CD14-positive monocyte (primary cell): Measurements from ENCODE around the gene POMT2. TPM values are rescaled to one million over a fixed set of nuclear protein-coding genes. Genes with fewer than 3 reads are reported as not detected.

Experiments
- DNase-seq, 3 donors: peaks; one replicate each; pipeline ENCODE4 v3.0.0-alpha.2; 2011 to 2022
- H2AFZ ChIP-seq: 2 replicates; pipeline ENCODE4 v1.6.0; 2012; ENCODE audit warnings: mild to moderate bottlenecking, low read depth, low read length, inconsistent platforms; ENCODE audit not compliant: insufficient read depth, poor library complexity, severe bottlenecking
- H3K27ac ChIP-seq, 2 donors: 1 replicate in 1 of 2; 2 replicates in 1 of 2; pipeline ENCODE4 v1.5.1; 2012 to 2013; ENCODE audit warnings: low read length in 2 of 2, control low read depth in 1 of 2, inconsistent platforms in 1 of 2, low read depth in 1 of 2, mild to moderate bottlenecking in 1 of 2
- H3K27me3 ChIP-seq, 2 donors: one replicate each; pipeline versions ENCODE4 v1.6.0 to v1.6.1; 2011 to 2013; ENCODE audit warnings: low read length in 2 of 2; ENCODE audit not compliant: control insufficient read depth in 2 of 2, insufficient read depth in 2 of 2
- H3K36me3 ChIP-seq, 2 donors: replicated peaks in 1 of 2; 1 replicate in 1 of 2; 2 replicates in 1 of 2; pipeline versions ENCODE4 v1.5.1 to v1.6.1; 2012 to 2013; ENCODE audit warnings: low read length in 2 of 2, control low read depth in 1 of 2, inconsistent platforms in 1 of 2, mild to moderate bottlenecking in 1 of 2; ENCODE audit not compliant: insufficient read depth in 2 of 2, control insufficient read depth in 1 of 2
- H3K4me1 ChIP-seq, 2 donors: 1 replicate in 1 of 2; 2 replicates in 1 of 2; pipeline versions ENCODE4 v1.5.1 to v1.6.1; 2012 to 2013; ENCODE audit warnings: low read length in 2 of 2, control low read depth in 1 of 2, inconsistent platforms in 1 of 2, mild to moderate bottlenecking in 1 of 2, moderate library complexity in 1 of 2; ENCODE audit not compliant: insufficient read depth in 2 of 2, control insufficient read depth in 1 of 2
- H3K4me2 ChIP-seq: replicated peaks from 2 replicates; pipeline ENCODE3; 2012; ENCODE audit warnings: low read length, moderate library complexity, mild to moderate bottlenecking; ENCODE audit not compliant: poor library complexity, severe bottlenecking; ENCODE audit errors: extremely low read depth
- H3K4me3 ChIP-seq, 3 experiments: fragments of 200-600 bp in 1 of 3; sonication (generic) in 1 of 3; replicated peaks in 1 of 3; 1 replicate in 2 of 3; 2 replicates in 1 of 3; pipeline ENCODE4 v1.5.1; 2011 to 2013; ENCODE audit warnings: low read length in 3 of 3, mild to moderate bottlenecking in 3 of 3, control low read depth in 2 of 3, low read depth in 2 of 3, inconsistent platforms in 1 of 3, moderate library complexity in 1 of 3
- H3K79me2 ChIP-seq: 2 replicates; pipeline ENCODE4 v1.6.0; 2012; ENCODE audit warnings: mild to moderate bottlenecking, control low read depth, inconsistent platforms, low read length, moderate library complexity; ENCODE audit not compliant: insufficient read depth
- H3K9ac ChIP-seq: 2 replicates; pipeline ENCODE4 v1.6.0; 2017; ENCODE audit warnings: low read length, mild to moderate bottlenecking; ENCODE audit not compliant: insufficient read depth, poor library complexity, severe bottlenecking
- H3K9me3 ChIP-seq, 2 donors: replicated peaks in 1 of 2; 1 replicate in 1 of 2; 2 replicates in 1 of 2; pipeline versions ENCODE4 v1.5.1 to v1.6.1; 2012 to 2013; ENCODE audit warnings: low read length in 2 of 2, control low read depth in 1 of 2; ENCODE audit not compliant: control insufficient read depth in 1 of 2, insufficient read depth in 1 of 2
- H4K20me1 ChIP-seq: 2 replicates; pipeline ENCODE4 v1.6.0; 2012; ENCODE audit warnings: mild to moderate bottlenecking, low read length, control low read depth, moderate library complexity; ENCODE audit not compliant: insufficient read depth
- H3K27ac Mint-ChIP-seq, 7 donors: one replicate each; pipeline ENCODE4 v1.8.0; 2020; ENCODE audit warnings: mild to moderate bottlenecking in 7 of 7, mixed read lengths in 7 of 7, moderate library complexity in 6 of 7, inconsistent platforms in 2 of 7
- H3K27me3 Mint-ChIP-seq, 3 donors: one replicate each; pipeline ENCODE4 v1.8.0; 2021 to 2022; ENCODE audit warnings: low read depth in 3 of 3, mild to moderate bottlenecking in 3 of 3, mixed read lengths in 3 of 3, moderate library complexity in 3 of 3, inconsistent platforms in 1 of 3
- H3K36me3 Mint-ChIP-seq, 2 donors: one replicate each; pipeline ENCODE4 v1.8.0; 2020; ENCODE audit warnings: mixed read lengths in 2 of 2, inconsistent platforms in 1 of 2, mild to moderate bottlenecking in 1 of 2
- H3K4me1 Mint-ChIP-seq: one replicate; pipeline ENCODE4 v1.8.0; 2020; ENCODE audit warnings: mild to moderate bottlenecking, mixed read lengths
- H3K4me3 Mint-ChIP-seq, 2 donors: one replicate each; pipeline ENCODE4 v1.8.0; 2020; ENCODE audit warnings: mild to moderate bottlenecking in 2 of 2, mixed read lengths in 2 of 2, moderate library complexity in 1 of 2
- H3K9me3 Mint-ChIP-seq, 7 donors: one replicate each; pipeline ENCODE4 v1.8.0; 2020 to 2022; ENCODE audit warnings: mixed read lengths in 7 of 7, mild to moderate bottlenecking in 6 of 7, moderate library complexity in 6 of 7, inconsistent platforms in 2 of 7
- WGBS: methylation state at CpG from one replicate; pipeline ENCODE4 v1.1.5; 2013; ENCODE audit warnings: missing lambda C conversion rate; ENCODE audit not compliant: insufficient coverage; 5-methylcytosine and 5-hydroxymethylcytosine counted together
- intact Hi-C, 2 donors: fragments of 100-400 bp; cut with micrococcal nuclease; formaldehyde crosslinking; loops; one replicate each; pipeline versions ENCODE4 v1.15.0 to v1.15.1; 2023
- polyA plus RNA-seq, 3 donors: library from polyadenylated mRNA; depleted of rRNA in 1 of 3; unstranded in 2 of 3; stranded (reverse) in 1 of 3; fragments of 300-500 nt in 2 of 3; fragments of >200 nt in 1 of 3; fragmentation: Illumina TruSeq in 2 of 3; gene quantifications; 1 replicate in 2 of 3; 2 replicates in 1 of 3; pipeline ENCODE4 v1.2.3, GENCODE V29; 2012 to 2021
- TF ChIP-seq, protein P1 (sequence below): fragments of 200-600 bp; IDR thresholded peaks from one replicate; pipeline ENCODE4 v1.8.0; 2022; ENCODE audit warnings: antibody characterized with exemption, mild to moderate bottlenecking

POMT2 gene
- polyA plus RNA-seq, 3 donors = 1.5 to 8.9 (median 1.8) TPM

DNA sequence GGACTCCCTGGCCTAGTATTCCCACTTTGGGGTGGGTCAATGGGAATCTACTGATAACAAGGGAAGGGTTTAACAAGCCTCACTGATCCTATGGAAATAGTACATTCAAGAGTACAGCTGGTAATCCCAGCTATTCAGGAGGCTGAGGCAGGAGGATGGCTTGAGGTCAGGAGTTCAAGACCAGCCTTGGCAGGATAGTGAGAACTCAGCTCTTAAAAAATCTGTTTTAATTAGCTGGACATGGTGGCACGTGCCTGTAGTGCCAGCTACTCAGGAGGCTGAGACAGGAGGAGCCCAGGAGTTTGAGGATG lies 4.5 kb downstream of the POMT2 start:
- Histone ChIP-seq H3K36me3 (no peaks in the 10 kb centered on the region), H3K27me3 (no peaks in the 10 kb centered on the region), H3K4me2 (no peak overlapping the region), H4K20me1 (no peaks in the 10 kb centered on the region), H3K79me2 (peaks cover 4% of the 10 kb centered on the region), H3K27ac (no peak overlapping the region), H3K9ac (no peak overlapping the region), H3K4me3 (no peak overlapping the region), H3K4me1 (peaks cover 7 to 18% of the 10 kb centered on the region in 2 donors), H3K9me3 (no peaks in the 10 kb centered on the region), H2AFZ (no peak overlapping the region)
- H3K9me3 Mint-ChIP-seq = no peaks in the 10 kb centered on the region
- DNase-seq = no peak
- no peaks in the 10 kb centered on the region for H3K36me3 Mint-ChIP-seq
- peaks cover 12% of the 10 kb centered on the region for H3K4me1 Mint-ChIP-seq
- H3K4me3 Mint-ChIP-seq = no peak overlapping the region
- intact Hi-C loops = loop anchor here (5.0 kb wide), 2 partner anchors 164 to 219 kb away; partner anchors contain the start of gene CIPC (in 1 of the 2)
- TF ChIP-seq, protein P1, sequence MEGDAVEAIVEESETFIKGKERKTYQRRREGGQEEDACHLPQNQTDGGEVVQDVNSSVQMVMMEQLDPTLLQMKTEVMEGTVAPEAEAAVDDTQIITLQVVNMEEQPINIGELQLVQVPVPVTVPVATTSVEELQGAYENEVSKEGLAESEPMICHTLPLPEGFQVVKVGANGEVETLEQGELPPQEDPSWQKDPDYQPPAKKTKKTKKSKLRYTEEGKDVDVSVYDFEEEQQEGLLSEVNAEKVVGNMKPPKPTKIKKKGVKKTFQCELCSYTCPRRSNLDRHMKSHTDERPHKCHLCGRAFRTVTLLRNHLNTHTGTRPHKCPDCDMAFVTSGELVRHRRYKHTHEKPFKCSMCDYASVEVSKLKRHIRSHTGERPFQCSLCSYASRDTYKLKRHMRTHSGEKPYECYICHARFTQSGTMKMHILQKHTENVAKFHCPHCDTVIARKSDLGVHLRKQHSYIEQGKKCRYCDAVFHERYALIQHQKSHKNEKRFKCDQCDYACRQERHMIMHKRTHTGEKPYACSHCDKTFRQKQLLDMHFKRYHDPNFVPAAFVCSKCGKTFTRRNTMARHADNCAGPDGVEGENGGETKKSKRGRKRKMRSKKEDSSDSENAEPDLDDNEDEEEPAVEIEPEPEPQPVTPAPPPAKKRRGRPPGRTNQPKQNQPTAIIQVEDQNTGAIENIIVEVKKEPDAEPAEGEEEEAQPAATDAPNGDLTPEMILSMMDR = peak; percentile 34
- no CpG with 5 or more reads among the region's 1 CpG for WGBS
- H3K27me3 Mint-ChIP-seq = no peaks in the 10 kb centered on the region
- peak overlapping the region in 1 of 7 donors; percentile 18 for H3K27ac Mint-ChIP-seq

DNA sequence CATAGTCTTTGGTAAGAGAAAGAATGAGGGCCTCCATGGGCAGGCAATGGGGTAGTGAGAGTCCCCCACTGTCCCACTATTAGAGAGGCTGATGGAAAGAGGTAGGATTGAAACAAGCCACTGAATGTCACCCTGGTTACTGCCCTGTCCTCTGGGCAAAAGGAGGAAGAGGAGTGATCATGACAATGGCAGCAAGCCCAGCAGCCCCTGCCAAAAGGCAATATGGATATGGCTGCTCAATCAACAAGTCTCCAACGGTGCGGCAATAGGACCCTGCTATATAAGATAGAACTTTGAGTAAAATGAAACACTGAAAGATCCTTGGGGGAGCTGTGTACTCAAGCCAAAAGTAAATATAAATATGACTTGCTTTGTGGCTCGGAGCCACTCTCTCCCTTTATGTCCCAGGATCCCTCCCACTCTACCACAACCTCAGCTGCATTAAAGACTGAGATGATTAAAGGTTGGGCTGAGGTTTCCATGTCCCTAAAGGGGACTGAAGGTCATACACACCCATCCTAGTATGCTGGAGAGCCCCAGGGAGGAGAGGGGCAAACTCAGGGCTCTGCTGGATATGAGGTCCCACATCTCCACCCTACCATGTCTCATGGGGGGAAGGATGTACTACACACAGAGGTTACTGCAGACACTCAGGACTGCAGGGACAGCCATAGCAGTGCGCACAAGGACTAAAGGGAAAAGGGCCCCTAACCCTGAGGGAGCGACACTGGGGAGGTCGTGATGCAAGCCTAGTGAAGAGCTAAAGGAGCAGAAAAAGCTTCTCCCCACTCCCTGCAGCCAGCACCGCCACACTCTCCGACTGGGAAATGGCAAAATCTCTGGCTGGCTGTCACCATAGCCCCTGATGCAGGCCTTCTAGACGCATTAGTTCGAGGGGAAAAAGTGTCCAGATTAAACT lies 5.9 kb downstream of the POMT2 start:
- no peaks in the 10 kb centered on the region for H3K27me3 ChIP-seq
- H4K20me1 ChIP-seq = no peaks in the 10 kb centered on the region
- 90% methylated on average over 4 of the region's 10 CpGs for WGBS
- intact Hi-C loops = loop anchor here (5.0 kb wide), 2 partner anchors 162 to 217 kb away; partner anchors contain the start of gene CIPC (in 1 of the 2)
- DNase-seq = no peak
- no peak overlapping the region for H3K9ac ChIP-seq
- Mint-ChIP-seq H3K27ac (no peak overlapping the region), H3K4me3 (no peak overlapping the region), H3K27me3 (no peaks in the 10 kb centered on the region), H3K4me1 (peaks cover 13% of the 10 kb centered on the region), H3K9me3 (peaks cover 0 to 5% (median 0%) of the 10 kb centered on the region in 7 donors), H3K36me3 (peaks cover 0 to 2% of the 10 kb centered on the region in 2 donors)
- no peak overlapping the region for H3K27ac ChIP-seq
- H3K9me3 ChIP-seq = no peaks in the 10 kb centered on the region
- H3K79me2 ChIP-seq = peaks cover 4% of the 10 kb centered on the region
- TF ChIP-seq, protein P1 = no peak
- peaks cover 6 to 12% of the 10 kb centered on the region in 2 donors for H3K4me1 ChIP-seq
- H3K36me3 ChIP-seq = no peaks in the 10 kb centered on the region
- no peak overlapping the region for H3K4me3 ChIP-seq
- H3K4me2 ChIP-seq = no peak overlapping the region
- H2AFZ ChIP-seq = no peak overlapping the region
